ENCODE results near the gene DRD3. TPM values are rescaled to one million over a fixed set of nuclear protein-coding genes. Genes with fewer than 3 reads are reported as not detected.

DRD3 gene
- total RNA-seq, 1 experiment from 2014 or later, result not detected

GRCh38 chr3:114155370-114155821 lies 23.5 kb downstream of the DRD3 start:
- H3K4me1 Mint-ChIP-seq, result peaks cover 59 to 72% of the 10 kb centered on the region in 2 experiments
- no peak overlapping the region for H3K23ac ChIP-seq (ENCODE audit: insufficient read length, low read depth, low read length)
- peak; percentile 81 for TF ChIP-seq CTCF (conservative IDR thresholded peaks at IDR 0.05)

More at GRCh38 chr3:114155370-114155821, 23.5 kb downstream of the DRD3 start:
- peaks cover 25% of the 10 kb centered on the region; the same call in 1 of the 2 replicates for H3K4me1 ChIP-seq (ENCODE audit: insufficient read depth, low read length)
- H2BK5ac ChIP-seq (ENCODE audit: insufficient read length, low read length), result no peak overlapping the region
- Mint-ChIP-seq H3K27ac (peak overlapping the region in 2 of 3 experiments; percentile 35 to 99; a peak in 1 of 7 replicates), H3K27me3 (ENCODE audit: low read depth) (peaks cover under 1% of the 10 kb centered on the region; the same call in 1 of the 2 replicates), H3K36me3 (ENCODE audit: insufficient read depth in 1 of 3, low read depth in 3 of 3) (peaks cover 0 to 4% (median 2%) of the 10 kb centered on the region in 3 experiments; a peak in 4 of 7 replicates), H3K9me3 (peaks cover 2 to 4% of the 10 kb centered on the region in 2 experiments; a peak in 3 of 5 replicates), H3K4me3 (no peak overlapping the region)
- H4K20me1 ChIP-seq (ENCODE audit: control insufficient read depth, insufficient read depth, insufficient read length), result no peaks in the 10 kb centered on the region
- H3K9ac ChIP-seq (ENCODE audit: extremely low read depth, insufficient read length, low read length), result no peak overlapping the region
- no peak overlapping the region for H3K18ac ChIP-seq (ENCODE audit: insufficient read length, low read depth, low read length)
- no peaks in the 10 kb centered on the region for H3K79me2 ChIP-seq (ENCODE audit: insufficient read depth, low read length)
- peak; percentile 73 for DNase-seq
- H2AFZ ChIP-seq (ENCODE audit: low read length), result no peak overlapping the region
- no peak overlapping the region for H2BK15ac ChIP-seq (ENCODE audit: low read depth, low read length)
- H4K5ac ChIP-seq (ENCODE audit: insufficient read length, low read depth, low read length), result no peak overlapping the region
- H4K8ac ChIP-seq (replicated peaks; ENCODE audit: insufficient read length, low read depth, low read length), result no peak overlapping the region
- no peaks in the 10 kb centered on the region for H3K27me3 ChIP-seq (ENCODE audit: insufficient read depth, low read length)
- H3T11ph ChIP-seq (ENCODE audit: low read length), result no peak overlapping the region
- no peak overlapping the region for H3K14ac ChIP-seq (ENCODE audit: insufficient read depth, low read length)
- H3K27ac ChIP-seq (ENCODE audit: insufficient read length, low read depth, low read length), result peak overlapping the region; percentile 54
- H4K91ac ChIP-seq (ENCODE audit: insufficient read length, low read depth, low read length), result no peak overlapping the region
- H2BK20ac ChIP-seq (ENCODE audit: low read depth, low read length, poor library complexity, severe bottlenecking), result no peak overlapping the region
- no peak overlapping the region for H2BK120ac ChIP-seq (ENCODE audit: low read depth, low read length, poor library complexity, severe bottlenecking)
- no CpG with 5 or more reads among the region's 9 CpGs for WGBS (ENCODE audit: extremely low coverage, insufficient read length, low lambda C conversion rate)
- no peaks in the 10 kb centered on the region for H3K79me1 ChIP-seq (ENCODE audit: insufficient read depth, low read depth, low read length, poor library complexity, severe bottlenecking)
- no peak overlapping the region for H3K4ac ChIP-seq (ENCODE audit: low read depth, low read length)
- no peak overlapping the region for H3K4me2 ChIP-seq (ENCODE audit: insufficient read depth, insufficient read length, low read length)
- no peak overlapping the region for H3K56ac ChIP-seq (ENCODE audit: insufficient read length, low read depth, low read length)
- H3K23me2 ChIP-seq (ENCODE audit: insufficient read length, low read depth, low read length, poor library complexity, severe bottlenecking), result peaks cover 4% of the 10 kb centered on the region
- H2AK5ac ChIP-seq (ENCODE audit: insufficient read length, low read length), result no peak overlapping the region
- H3K9me3 ChIP-seq (ENCODE audit: control insufficient read depth, low read depth, low read length), result no peaks in the 10 kb centered on the region
- no peak overlapping the region for H2BK12ac ChIP-seq (ENCODE audit: insufficient read length, low read depth, low read length)

All from H9 (cell line).